Vagina (tissue), 2 donors: ENCODE measurements around the gene TUBD1. TPM values are rescaled to one million over a fixed set of nuclear protein-coding genes. Genes with fewer than 3 reads are reported as not detected.
"Not testable (repeated sequence)": the region's sequence is repeated elsewhere in the genome, so short reads cannot be mapped to it uniquely, and the experiment has no call there.

Experiments used
- DNase-seq, 2 donors: peaks; one replicate each; pipeline ENCODE4 v3.0.0-alpha.2; 2017; ENCODE audit errors: extremely low spot score in 2 of 2
- H3K27ac ChIP-seq: fragments of 200-600 bp; sonication (generic); one replicate; pipeline ENCODE4 v1.5.1; 2019
- H3K27me3 ChIP-seq: fragments of 200-600 bp; sonication (generic); one replicate; pipeline ENCODE4 v1.5.1; 2019
- H3K36me3 ChIP-seq, 2 donors: fragments of 200-600 bp; sonication (generic); one replicate each; pipeline ENCODE4 v1.5.1; 2017 to 2019
- H3K4me1 ChIP-seq: fragments of 200-600 bp; sonication (generic); one replicate; pipeline ENCODE4 v1.5.1; 2019
- H3K4me3 ChIP-seq, 2 donors: fragments of 200-600 bp; sonication (generic); 1 replicate in 1 of 2; 2 replicates in 1 of 2; pipeline ENCODE4 v1.5.1; 2016 to 2019
- H3K9me3 ChIP-seq: fragments of 200-600 bp; sonication (generic); one replicate; pipeline ENCODE4 v1.5.1; 2019
- CTCF ChIP-seq, 3 experiments: fragments of 450-650 bp in 2 of 3; fragments of 200-600 bp in 1 of 3; sonication (generic) in 1 of 3; IDR thresholded peaks; one replicate each; pipeline ENCODE4 v1.5.1; 2017 to 2019; ENCODE audit warnings: antibody characterized with exemption in 3 of 3, mild to moderate bottlenecking in 2 of 3, moderate library complexity in 2 of 3
- POLR2A ChIP-seq, 2 donors: fragments of 450-650 bp; IDR thresholded peaks; one replicate each; pipeline ENCODE4 v1.6.1; 2017; ENCODE audit warnings: antibody characterized with exemption in 2 of 2, mild to moderate bottlenecking in 2 of 2, moderate library complexity in 2 of 2
- POLR2AphosphoS5 ChIP-seq, 2 donors: sonication (generic); formaldehyde crosslinking; IDR thresholded peaks; one replicate each; pipeline ENCODE4 v1.9.0; 2017; ENCODE audit warnings: antibody characterized with exemption in 2 of 2, mild to moderate bottlenecking in 2 of 2, low read depth in 1 of 2; ENCODE audit not compliant: insufficient read depth in 1 of 2
- intact Hi-C: fragments of 100-400 bp; cut with DNase I; formaldehyde crosslinking; loops from one replicate; pipeline ENCODE4 v1.15.1; 2023
- total RNA-seq: library from RNA; depleted of rRNA; stranded (reverse); fragments of >200 nt; gene quantifications from one replicate; pipeline ENCODE4 v1.2.3, GENCODE V29; 2016

The TUBD1 gene
- total RNA-seq, 1 donor from 2014 or later: 16.2 TPM

GRCh38 chr17:59856859-59857794, 35.6 kb downstream of the TUBD1 start:
- TF ChIP-seq POLR2A (IDR thresholded peaks at IDR 0.05): no peak
- no peak for TF ChIP-seq CTCF (IDR thresholded peaks at IDR 0.05)
- TF ChIP-seq POLR2AphosphoS5 (IDR thresholded peaks at IDR 0.05; ENCODE audit: insufficient read depth in 1 of 2, low read depth in 1 of 2): no peak

GRCh38 chr17:59853919-59854729, 38.6 kb downstream of the TUBD1 start:
- H3K36me3 ChIP-seq, DNase-seq, intact Hi-C loops, H3K27me3 ChIP-seq, H3K4me3 ChIP-seq, H3K9me3 ChIP-seq: not testable (repeated sequence)
- H3K4me1 ChIP-seq: peaks cover 43% of the 10 kb centered on the region
- H3K27ac ChIP-seq: peak overlapping the region; percentile 76

More at GRCh38 chr17:59856859-59857794, 35.6 kb downstream of the TUBD1 start:
- intact Hi-C loops: no loop called here
- Histone ChIP-seq H3K4me3 (no peak overlapping the region), H3K9me3 (no peaks in the 10 kb centered on the region), H3K27ac (no peak overlapping the region), H3K27me3 (no peaks in the 10 kb centered on the region), H3K36me3 (peaks cover 0 to 11% of the 10 kb centered on the region in 2 donors), H3K4me1 (peaks cover 30% of the 10 kb centered on the region)
- no peak for DNase-seq

- Histone ChIP-seq H3K9me3 (no peaks in the 10 kb centered on the region), H3K27me3 (no peaks in the 10 kb centered on the region), H3K4me1 (peaks cover 47% of the 10 kb centered on the region), H3K27ac (peak overlapping the region; percentile 76), H3K36me3 (no peaks in the 10 kb centered on the region), H3K4me3 (no peak overlapping the region)
- intact Hi-C loops: no loop called here
- DNase-seq: no peak
- TF ChIP-seq POLR2A (IDR thresholded peaks at IDR 0.05) (no peak), POLR2AphosphoS5 (IDR thresholded peaks at IDR 0.05; ENCODE audit: insufficient read depth in 1 of 2, low read depth in 1 of 2) (peak in 1 of 2 donors; percentile 46), CTCF (IDR thresholded peaks at IDR 0.05) (no peak)
Measured at GRCh38 chr17:59853168-59853918, 39.4 kb downstream of the TUBD1 start.

GRCh38 chr17:59852847-59853167, 39.9 kb downstream of the TUBD1 start:
- H3K4me3 ChIP-seq, DNase-seq, H3K36me3 ChIP-seq, intact Hi-C loops, H3K27me3 ChIP-seq, H3K9me3 ChIP-seq: not testable (repeated sequence)
- H3K4me1 ChIP-seq: peaks cover 53% of the 10 kb centered on the region
- H3K27ac ChIP-seq: peak overlapping the region; percentile 76

- no peaks in the 10 kb centered on the region for H3K36me3 ChIP-seq
Measured at GRCh38 chr17:59851439-59852375, 41.0 kb downstream of the TUBD1 start.

GRCh38 chr17:59850311-59850710, 42.4 kb downstream of the TUBD1 start:
- H3K4me3 ChIP-seq, H3K27me3 ChIP-seq, intact Hi-C loops, H3K9me3 ChIP-seq, DNase-seq, H3K36me3 ChIP-seq: not testable (repeated sequence)
- Histone ChIP-seq H3K4me1 (peaks cover 74% of the 10 kb centered on the region), H3K27ac (peak overlapping the region; percentile 76)

More at GRCh38 chr17:59851439-59852375, 41.0 kb downstream of the TUBD1 start:
- intact Hi-C loops: no loop called here
- Histone ChIP-seq H3K4me3 (peak overlapping the region in 1 of 2 donors; percentile 5), H3K9me3 (no peaks in the 10 kb centered on the region), H3K27ac (peak overlapping the region; percentile 76), H3K27me3 (no peaks in the 10 kb centered on the region), H3K4me1 (peaks cover 61% of the 10 kb centered on the region)
- TF ChIP-seq POLR2A (IDR thresholded peaks at IDR 0.05) (no peak), POLR2AphosphoS5 (IDR thresholded peaks at IDR 0.05; ENCODE audit: insufficient read depth in 1 of 2, low read depth in 1 of 2) (peak; percentile 49 to 80)
- peak in 1 of 2 donors; percentile 93 for DNase-seq
